ENCODE measurements around the gene BPI.

DNA sequence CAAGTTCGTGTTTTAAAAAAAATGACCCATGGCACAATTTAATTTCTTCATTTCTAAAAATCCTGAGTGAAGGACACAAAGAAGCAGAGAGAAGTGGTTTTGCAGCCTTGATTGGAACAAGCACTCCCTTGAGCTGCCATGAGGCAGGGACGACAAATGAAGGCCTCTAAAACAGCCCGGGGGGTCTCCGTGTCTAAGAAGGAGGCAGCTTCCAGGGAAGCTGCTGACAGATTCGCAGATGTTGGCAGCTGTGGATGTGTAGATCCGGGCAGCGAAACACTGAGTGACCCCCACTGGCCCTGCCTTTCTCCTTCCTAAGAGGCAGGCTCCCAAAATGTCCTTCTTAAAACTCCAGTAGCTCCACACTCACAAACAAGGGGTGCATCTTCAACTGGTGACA is 32.8 kb downstream of the BPI start:
- TF ChIP-seq, protein P1, sequence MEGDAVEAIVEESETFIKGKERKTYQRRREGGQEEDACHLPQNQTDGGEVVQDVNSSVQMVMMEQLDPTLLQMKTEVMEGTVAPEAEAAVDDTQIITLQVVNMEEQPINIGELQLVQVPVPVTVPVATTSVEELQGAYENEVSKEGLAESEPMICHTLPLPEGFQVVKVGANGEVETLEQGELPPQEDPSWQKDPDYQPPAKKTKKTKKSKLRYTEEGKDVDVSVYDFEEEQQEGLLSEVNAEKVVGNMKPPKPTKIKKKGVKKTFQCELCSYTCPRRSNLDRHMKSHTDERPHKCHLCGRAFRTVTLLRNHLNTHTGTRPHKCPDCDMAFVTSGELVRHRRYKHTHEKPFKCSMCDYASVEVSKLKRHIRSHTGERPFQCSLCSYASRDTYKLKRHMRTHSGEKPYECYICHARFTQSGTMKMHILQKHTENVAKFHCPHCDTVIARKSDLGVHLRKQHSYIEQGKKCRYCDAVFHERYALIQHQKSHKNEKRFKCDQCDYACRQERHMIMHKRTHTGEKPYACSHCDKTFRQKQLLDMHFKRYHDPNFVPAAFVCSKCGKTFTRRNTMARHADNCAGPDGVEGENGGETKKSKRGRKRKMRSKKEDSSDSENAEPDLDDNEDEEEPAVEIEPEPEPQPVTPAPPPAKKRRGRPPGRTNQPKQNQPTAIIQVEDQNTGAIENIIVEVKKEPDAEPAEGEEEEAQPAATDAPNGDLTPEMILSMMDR (IDR thresholded peaks at IDR 0.05): no peak
- TF ChIP-seq EZH2 (IDR thresholded peaks at IDR 0.05; ENCODE audit: borderline replicate concordance, insufficient read depth, low read depth, low read length, poor library complexity, severe bottlenecking): no peak

Measured in B cell (primary cell).